HepG2 (cell line): ENCODE data around the gene FUBP3. TPM values are rescaled to one million over a fixed set of nuclear protein-coding genes. Genes with fewer than 3 reads are reported as not detected.

ENCODE experiments used
- CCDC6 ChIP-seq: sonication (generic); formaldehyde crosslinking; IDR thresholded peaks from 2 replicates; pipeline ENCODE4 v1.8.1; 2022; ENCODE audit warnings: mild to moderate bottlenecking, missing genetic modification reagents, moderate library complexity
- DMTF1 ChIP-seq: sonication (generic); formaldehyde crosslinking; IDR thresholded peaks from 2 replicates; pipeline ENCODE4 v1.4.0; 2020; ENCODE audit warnings: mild to moderate bottlenecking, missing genetic modification reagents
- ELF3 ChIP-seq: IDR thresholded peaks from 2 replicates; pipeline ENCODE4 v1.6.1; 2016; ENCODE audit warnings: missing genetic modification reagents, missing compliant biosample characterization
- FOXC1 ChIP-seq: sonication (generic); formaldehyde crosslinking; IDR thresholded peaks from 2 replicates; pipeline ENCODE4 v1.8.0; 2022; ENCODE audit warnings: mild to moderate bottlenecking, missing genetic modification reagents, borderline replicate concordance
- HOMEZ ChIP-seq: IDR thresholded peaks from 2 replicates; pipeline ENCODE4 v1.6.1; 2016; ENCODE audit warnings: low read depth
- KLF12 ChIP-seq: sonication (generic); formaldehyde crosslinking; IDR thresholded peaks from 2 replicates; pipeline ENCODE4 v1.4.0; 2020; ENCODE audit warnings: missing genetic modification reagents, borderline replicate concordance
- MNT ChIP-seq: fragments of 450-650 bp; IDR thresholded peaks from 2 replicates; pipeline ENCODE4 v1.6.1; 2016
- NONO ChIP-seq, 2 experiments: fragments of 450-650 bp in 1 of 2; sonication (generic) in 1 of 2; formaldehyde crosslinking in 1 of 2; IDR thresholded peaks in 1 of 2; conservative IDR thresholded peaks in 1 of 2; 2 replicates each; pipeline versions ENCODE4 v1.6.1 to v1.8.0; 2017 to 2022; ENCODE audit warnings: mild to moderate bottlenecking in 1 of 2, missing genetic modification reagents in 1 of 2, moderate library complexity in 1 of 2
- RNF2 ChIP-seq: fragments of 450-650 bp; conservative IDR thresholded peaks from 2 replicates; pipeline ENCODE4 v1.6.1; 2016; ENCODE audit warnings: low read depth
- ZNF160 ChIP-seq: sonication (generic); formaldehyde crosslinking; IDR thresholded peaks from 2 replicates; pipeline ENCODE4 v1.8.0; 2022; ENCODE audit warnings: mild to moderate bottlenecking, inconsistent platforms, missing genetic modification reagents
- ZNF251 ChIP-seq: sonication (generic); formaldehyde crosslinking; IDR thresholded peaks from 2 replicates; pipeline ENCODE4 v1.9.0; 2021; ENCODE audit warnings: mild to moderate bottlenecking, missing genetic modification reagents
- ZNF275 ChIP-seq: sonication (generic); formaldehyde crosslinking; IDR thresholded peaks from 2 replicates; pipeline ENCODE4 v1.8.0; 2022; ENCODE audit warnings: missing genetic modification reagents, mild to moderate bottlenecking, inconsistent platforms, borderline replicate concordance
- ZNF280D ChIP-seq: sonication (generic); formaldehyde crosslinking; IDR thresholded peaks from 2 replicates; pipeline ENCODE4 v1.5.1; 2020; ENCODE audit warnings: mild to moderate bottlenecking, missing genetic modification reagents
- ZNF296 ChIP-seq: sonication (generic); formaldehyde crosslinking; conservative IDR thresholded peaks from 2 replicates; pipeline ENCODE4 v1.5.0; 2020; ENCODE audit warnings: mild to moderate bottlenecking, missing genetic modification reagents
- ZNF652 ChIP-seq: IDR thresholded peaks from 2 replicates; pipeline ENCODE4 v1.6.1; 2016; ENCODE audit warnings: low read depth, borderline replicate concordance
- ZNF713 ChIP-seq: sonication (generic); formaldehyde crosslinking; IDR thresholded peaks from 2 replicates; pipeline ENCODE4 v1.4.0; 2020; ENCODE audit warnings: mild to moderate bottlenecking, missing genetic modification reagents
- ZNF737 ChIP-seq: sonication (generic); formaldehyde crosslinking; IDR thresholded peaks from 2 replicates; pipeline ENCODE4 v1.5.0; 2020; ENCODE audit warnings: missing genetic modification reagents, mild to moderate bottlenecking, borderline replicate concordance
- polyA plus RNA-seq, 8 experiments: library from polyadenylated mRNA; depleted of rRNA in 3 of 8; stranded (reverse) in 7 of 8; unstranded in 1 of 8; fragments of >200 nt; fragmentation: Illumina TruSeq in 4 of 8; extraction: Trizol in 4 of 8; gene quantifications; 2 replicates each; pipeline versions ENCODE4 v1.2.1 to v1.2.3, GENCODE V29; 2011 to 2016; ENCODE audit warnings: low read depth in 4 of 8, missing spikeins in 1 of 8, mixed read lengths in 1 of 8; ENCODE audit not compliant: insufficient read depth in 1 of 8
- total RNA-seq, 5 experiments: library from RNA; depleted of rRNA; stranded (reverse); fragments of >200 nt; fragmentation: Illumina TruSeq; extraction: Trizol; gene quantifications; 2 replicates each; pipeline ENCODE4 v1.2.3, GENCODE V29; 2016; ENCODE audit warnings: low read depth in 1 of 5

FUBP3 gene
- total and polyA plus RNA-seq, 2 of the 13 experiments (the other 11 are each of a cell fraction or from before 2014, with no cell fraction given), result 28.7 to 40.0 TPM

GRCh38 chr9:130680836-130681768 lies 101.7 kb downstream of the FUBP3 start (continued):
- TF ChIP-seq DMTF1 (CRISPR knock-in tag) (no peak), ZNF713 (CRISPR knock-in tag) (no peak), ELF3 (CRISPR knock-in tag) (no peak), CCDC6 (CRISPR knock-in tag) (peak; percentile 88; the same call in 1 of the 2 replicates), MNT (peak; percentile 45), ZNF737 (CRISPR knock-in tag) (no peak), FOXC1 (CRISPR knock-in tag) (no peak; the same call in 1 of the 2 replicates), ZNF296 (CRISPR knock-in tag) (peak; percentile 67; the same call in 1 of the 2 replicates), ZNF280D (CRISPR knock-in tag) (0 out of 2 replicates have a peak, but pooled peaks have one; percentile 34), ZNF160 (peak; percentile 73; the same call in 1 of the 2 replicates), RNF2 (peak; percentile 87), HOMEZ (CRISPR knock-in tag) (0 out of 2 replicates have a peak, but pooled peaks have one; percentile 25), NONO (IDR thresholded peaks at IDR 0.05) (no peak), NONO (CRISPR knock-in tag; conservative IDR thresholded peaks at IDR 0.05) (peak; percentile 39; the same call in 1 of the 2 replicates), KLF12 (CRISPR knock-in tag) (peak; percentile 67; the same call in 1 of the 2 replicates), ZNF275 (CRISPR knock-in tag) (no peak), ZNF652 (CRISPR knock-in tag) (no peak), ZNF251 (CRISPR knock-in tag) (no peak)
